Ectodermal cell (in vitro differentiated cells): ENCODE measurements around the gene ANXA7.

Experiments used
- H3K27ac ChIP-seq: 2 replicates; pipeline ENCODE4 v1.7.0; 2013; ENCODE audit warnings: mild to moderate bottlenecking, low read depth, low read length; ENCODE audit not compliant: insufficient read depth, poor library complexity, severe bottlenecking
- H3K27me3 ChIP-seq: 2 replicates; pipeline ENCODE4 v1.7.0; 2013; ENCODE audit warnings: mild to moderate bottlenecking, low read length; ENCODE audit not compliant: insufficient read depth, control insufficient read depth, poor library complexity, severe bottlenecking
- H3K36me3 ChIP-seq: one replicate; pipeline ENCODE4 v1.7.0; 2013; ENCODE audit warnings: low read length; ENCODE audit not compliant: control insufficient read depth, insufficient read depth
- H3K4me1 ChIP-seq: one replicate; pipeline ENCODE4 v1.7.0; 2013; ENCODE audit warnings: low read length; ENCODE audit not compliant: control insufficient read depth, insufficient read depth
- H3K4me3 ChIP-seq: 2 replicates; pipeline ENCODE4 v1.7.0; 2013; ENCODE audit warnings: low read depth, low read length, control low read depth; ENCODE audit not compliant: insufficient read depth
- H3K9me3 ChIP-seq: 2 replicates; pipeline ENCODE4 v1.7.0; 2013; ENCODE audit warnings: mild to moderate bottlenecking, low read length, moderate library complexity; ENCODE audit not compliant: control insufficient read depth
- WGBS, 2 experiments: methylation state at CpG; one replicate each; pipeline ENCODE4 v1.1.7; 2013; ENCODE audit warnings: missing lambda C conversion rate in 2 of 2; 5-methylcytosine and 5-hydroxymethylcytosine counted together

The ANXA7 gene

GRCh38 chr10:73379064-73379748 is 34.7 kb downstream of the ANXA7 start:
- 91 to 95% methylated on average over 1 of the region's 1 CpG for WGBS, 2 experiments
- Histone ChIP-seq H3K27ac (no peak overlapping the region), H3K36me3 (no peaks in the 10 kb centered on the region), H3K4me3 (no peak overlapping the region), H3K9me3 (no peaks in the 10 kb centered on the region), H3K4me1 (no peaks in the 10 kb centered on the region), H3K27me3 (no peaks in the 10 kb centered on the region)

DNA sequence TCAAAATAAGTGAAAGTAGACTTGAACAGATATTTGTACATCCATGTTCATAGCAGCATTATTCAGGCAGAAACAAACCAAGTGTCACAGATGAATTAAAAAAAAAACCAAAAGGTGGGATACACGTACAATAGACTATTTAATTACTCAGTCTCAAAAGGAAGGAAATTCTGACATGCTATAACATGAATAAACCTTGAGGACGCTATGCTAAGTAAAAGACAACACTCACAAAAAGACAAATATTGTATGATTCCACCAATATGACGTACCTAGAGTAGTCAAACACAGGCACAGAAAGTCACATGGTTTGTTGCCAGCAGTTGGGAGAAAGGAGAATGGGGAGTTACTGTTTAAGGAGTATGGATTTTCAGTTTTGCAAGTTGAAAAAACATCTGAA is 37.2 kb downstream of the ANXA7 start:
- no peak overlapping the region for H3K27ac ChIP-seq
- no peaks in the 10 kb centered on the region for H3K36me3 ChIP-seq
- H3K4me3 ChIP-seq = no peak overlapping the region
- H3K27me3 ChIP-seq = no peaks in the 10 kb centered on the region
- 95 to 96% methylated on average over 3 of the region's 3 CpGs for WGBS, 2 experiments
- H3K4me1 ChIP-seq = no peaks in the 10 kb centered on the region
- no peaks in the 10 kb centered on the region for H3K9me3 ChIP-seq

DNA sequence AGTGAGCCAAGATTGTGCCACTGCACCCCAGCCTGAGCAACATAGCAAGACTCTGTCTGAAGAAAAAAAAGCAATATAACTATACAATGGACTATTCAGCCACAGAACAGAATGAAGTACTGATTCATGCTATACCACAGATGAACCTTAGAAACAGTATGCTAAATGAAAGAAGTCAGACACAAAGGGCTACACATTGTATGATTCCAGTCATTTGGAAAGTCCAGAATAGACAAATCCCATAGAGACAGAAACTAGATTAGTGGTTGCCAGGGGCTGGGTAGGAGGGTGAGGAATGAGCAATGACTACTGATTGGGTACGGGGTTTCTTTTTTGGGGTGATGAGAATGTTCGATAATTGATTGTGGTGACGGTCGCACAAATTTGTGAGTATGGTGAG is 45.6 kb downstream of the ANXA7 start:
- Histone ChIP-seq H3K27me3 (no peaks in the 10 kb centered on the region), H3K9me3 (no peaks in the 10 kb centered on the region), H3K36me3 (no peaks in the 10 kb centered on the region), H3K27ac (no peak overlapping the region), H3K4me3 (no peak overlapping the region), H3K4me1 (no peaks in the 10 kb centered on the region)
- WGBS, 2 experiments = 94 to 96% methylated on average over 4 of the region's 4 CpGs

GRCh38 chr10:73366381-73367298 is 47.2 kb downstream of the ANXA7 start:
- Histone ChIP-seq H3K36me3 (no peaks in the 10 kb centered on the region), H3K9me3 (no peaks in the 10 kb centered on the region), H3K27me3 (no peaks in the 10 kb centered on the region), H3K27ac (no peak overlapping the region), H3K4me1 (no peaks in the 10 kb centered on the region), H3K4me3 (no peak overlapping the region)
- 93 to 96% methylated on average over 5 to 6 of the region's 6 CpGs for WGBS, 2 experiments

GRCh38 chr10:73364964-73365363 is 48.9 kb downstream of the ANXA7 start:
- Histone ChIP-seq H3K36me3 (no peaks in the 10 kb centered on the region), H3K4me3 (no peak overlapping the region), H3K27me3 (no peaks in the 10 kb centered on the region), H3K4me1 (no peaks in the 10 kb centered on the region), H3K9me3 (no peaks in the 10 kb centered on the region), H3K27ac (no peak overlapping the region)
- 88 to 96% methylated on average over 2 to 3 of the region's 3 CpGs for WGBS, 2 experiments

DNA sequence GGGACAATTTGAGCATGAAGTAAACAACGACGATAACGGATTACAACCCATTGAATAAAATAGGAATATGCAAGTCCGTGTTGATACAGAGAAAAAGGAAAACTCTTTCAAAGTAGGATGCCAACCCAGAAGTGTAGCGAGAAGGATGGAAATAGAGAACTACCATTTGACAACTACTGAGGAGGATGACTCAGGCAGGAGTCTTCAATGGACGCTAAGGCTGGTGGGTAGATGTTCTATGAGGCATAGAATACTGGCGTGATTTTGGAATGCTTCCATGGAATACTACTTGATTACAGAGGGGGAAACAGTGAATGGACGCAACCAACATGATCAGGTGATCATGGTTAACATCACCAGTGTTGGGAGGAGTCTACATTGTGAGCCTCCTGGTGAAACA is 54.4 kb downstream of the ANXA7 start:
- no peak overlapping the region for H3K27ac ChIP-seq
- peaks cover 30% of the 10 kb centered on the region for H3K27me3 ChIP-seq
- no peaks in the 10 kb centered on the region for H3K4me1 ChIP-seq
- no peaks in the 10 kb centered on the region for H3K36me3 ChIP-seq
- 87 to 92% methylated on average over 8 of the region's 8 CpGs for WGBS, 2 experiments
- no peaks in the 10 kb centered on the region for H3K9me3 ChIP-seq
- no peak overlapping the region for H3K4me3 ChIP-seq

DNA sequence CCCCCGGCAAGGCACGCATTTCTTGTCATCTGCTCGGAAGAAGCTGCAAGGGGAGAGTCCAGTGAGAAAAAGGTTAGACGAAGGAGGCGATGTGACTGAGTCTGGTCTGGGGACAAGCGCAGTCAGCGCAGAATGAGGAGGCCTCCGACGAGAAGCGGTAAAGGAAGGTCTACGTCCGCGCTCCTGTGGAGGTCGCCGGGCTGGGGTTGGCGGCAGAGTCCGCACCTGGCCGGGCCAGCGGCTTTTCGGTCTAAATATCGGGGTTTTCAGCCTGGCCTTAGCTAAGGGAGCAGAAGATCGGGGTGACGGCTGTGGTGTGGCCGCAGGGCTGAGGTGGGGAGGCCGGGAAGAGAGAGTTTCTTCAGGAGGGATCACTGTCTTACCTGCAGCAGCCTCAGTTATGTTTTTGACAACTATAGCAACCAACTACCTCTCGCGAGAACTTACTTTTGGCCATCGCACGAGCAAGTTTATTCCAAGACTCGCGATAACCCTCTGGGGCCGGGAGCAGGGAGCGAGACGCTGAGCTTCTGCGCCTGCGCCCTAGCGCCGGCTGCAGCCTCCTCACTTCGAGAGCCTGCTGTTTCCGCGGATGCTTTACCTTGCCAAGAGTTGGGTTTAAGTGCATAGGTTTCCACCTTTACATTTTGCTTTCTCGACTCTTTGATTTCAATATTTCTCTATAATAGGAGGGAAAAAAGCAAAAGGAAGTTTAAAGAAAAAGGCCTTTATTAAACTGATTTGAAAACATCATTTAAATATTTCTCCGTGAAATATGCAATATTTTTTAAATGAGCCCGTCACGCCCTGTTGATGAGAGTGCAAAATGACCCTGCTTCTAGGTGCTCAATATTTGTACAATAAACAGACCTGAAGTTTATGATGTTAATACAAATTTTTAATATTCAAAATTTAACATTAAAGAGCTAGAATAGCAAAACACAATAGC is 55.3 kb downstream of the ANXA7 start, which contains the start of gene CFAP70:
CFAP70 (minus strand) TSS at position 534 of the 949 bp plus-strand sequence. CDS start 4,068 bp downstream, outside the sequence.
- 4 to 7% methylated on average over 43 to 45 of the region's 45 CpGs for WGBS, 2 experiments
- Histone ChIP-seq H3K4me1 (no peaks in the 10 kb centered on the region), H3K27me3 (peaks cover 36% of the 10 kb centered on the region), H3K9me3 (no peaks in the 10 kb centered on the region), H3K36me3 (no peaks in the 10 kb centered on the region), H3K27ac (no peak within 1 kb of the TSS), H3K4me3 (peak within 1 kb of the TSS; percentile 51)

- no peaks in the 10 kb centered on the region for H3K4me1 ChIP-seq
- H3K4me3 ChIP-seq = peak overlapping the region; percentile 51
- H3K27ac ChIP-seq = no peak overlapping the region
- WGBS, 2 experiments = 74 to 77% methylated on average over 5 of the region's 5 CpGs
- H3K9me3 ChIP-seq = no peaks in the 10 kb centered on the region
- H3K27me3 ChIP-seq = peaks cover 42% of the 10 kb centered on the region
- no peaks in the 10 kb centered on the region for H3K36me3 ChIP-seq
These were observed 56.0 kb downstream of the ANXA7 start for GRCh38 chr10:73357821-73358220.

DNA sequence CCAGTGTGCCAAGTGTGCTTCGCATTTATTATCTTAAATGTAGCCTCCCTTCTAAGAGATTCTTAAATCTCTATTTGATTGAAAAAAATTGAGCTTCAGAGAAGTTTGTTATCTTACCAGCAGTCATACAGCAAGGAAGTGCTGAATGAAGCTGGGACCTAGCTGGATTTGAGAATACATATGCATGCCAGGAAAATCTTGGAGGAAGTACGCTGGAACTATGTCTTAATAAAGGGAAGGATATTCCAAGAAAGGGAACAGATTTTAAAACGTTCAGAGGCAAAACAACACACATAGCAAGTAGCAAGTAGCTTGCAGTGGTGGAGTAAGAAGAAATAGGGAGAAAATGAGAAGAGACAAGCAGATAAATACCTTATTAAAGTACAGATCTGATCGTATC is 56.7 kb downstream of the ANXA7 start:
- 63 to 77% methylated on average over 2 to 4 of the region's 4 CpGs for WGBS, 2 experiments

More for the DNA sequence above, 56.7 kb downstream of the ANXA7 start:
- H3K27ac ChIP-seq = no peak overlapping the region
- H3K27me3 ChIP-seq = peaks cover 42% of the 10 kb centered on the region
- no peaks in the 10 kb centered on the region for H3K4me1 ChIP-seq
- no peak overlapping the region for H3K4me3 ChIP-seq
- no peaks in the 10 kb centered on the region for H3K9me3 ChIP-seq
- H3K36me3 ChIP-seq = no peaks in the 10 kb centered on the region
